CD4-positive, alpha-beta T cell treated with Interleukin-21 for 1 hour (primary cell): ENCODE results near the gene USP40.

Experiments
- DNase-seq: peaks from one replicate; pipeline ENCODE4 v3.0.0-alpha.2; 2020

Gene USP40

DNA sequence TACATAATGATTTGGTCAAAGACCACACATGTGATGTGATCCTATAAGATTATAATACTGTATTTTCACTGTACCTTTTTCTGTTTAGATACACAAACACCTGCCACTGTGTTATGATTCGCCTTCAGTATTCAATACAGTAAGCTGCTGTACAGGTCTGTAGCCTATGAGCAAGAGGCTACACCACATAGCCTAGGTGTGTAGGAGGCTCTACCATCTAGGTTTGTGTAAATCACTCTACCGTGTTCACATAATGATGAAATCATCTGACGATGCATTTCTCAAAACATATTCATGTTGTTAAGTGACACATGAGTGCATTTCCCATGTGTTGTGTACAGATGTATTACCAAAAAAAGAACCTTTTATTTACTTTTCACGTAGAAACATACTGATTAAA is 74.5 kb downstream of the USP40 start:
- DNase-seq = no peak

DNA sequence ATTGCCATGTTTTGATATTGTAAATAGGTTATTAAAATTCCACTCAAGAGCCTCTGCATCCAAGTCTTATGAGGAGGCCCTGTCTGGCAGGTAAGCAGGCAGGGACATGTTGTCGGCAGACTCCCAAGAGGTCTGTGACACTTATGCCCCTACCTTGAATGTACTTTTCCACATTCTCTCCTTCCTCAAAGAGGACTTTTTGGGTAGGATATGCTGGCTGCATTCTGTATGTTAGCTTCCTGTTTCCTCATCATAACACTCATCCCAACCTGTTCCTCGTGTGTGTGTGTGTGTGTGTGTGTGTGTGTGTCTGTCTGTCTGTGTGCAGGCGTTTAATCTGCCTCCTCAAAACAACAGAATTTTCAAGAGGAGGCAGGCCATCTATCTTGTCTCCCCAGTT is 75.3 kb downstream of the USP40 start:
- no peak for DNase-seq

- no peak for DNase-seq
These were observed 75.8 kb downstream of the USP40 start for GRCh38 chr2:233490831-233491230.

DNA sequence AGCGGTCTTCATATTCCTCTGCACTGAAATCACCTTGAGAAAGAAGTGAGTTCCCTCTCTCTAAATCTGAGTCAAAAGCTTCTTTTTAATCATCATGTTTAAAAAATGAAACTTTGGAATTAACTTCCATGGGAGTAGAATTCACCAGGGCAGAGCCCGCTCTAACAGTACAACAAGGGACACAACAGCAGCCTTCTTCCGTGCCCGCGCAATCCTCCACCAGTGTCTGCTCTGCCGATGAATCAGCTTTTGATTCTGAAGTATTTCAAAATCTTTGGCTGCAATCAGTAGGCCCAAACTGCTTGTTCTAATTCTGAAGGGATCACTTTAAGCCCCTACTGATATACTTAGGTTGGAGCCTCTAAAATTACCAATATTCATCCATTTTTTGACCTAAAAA is 76.9 kb downstream of the USP40 start:
- DNase-seq = no peak

DNA sequence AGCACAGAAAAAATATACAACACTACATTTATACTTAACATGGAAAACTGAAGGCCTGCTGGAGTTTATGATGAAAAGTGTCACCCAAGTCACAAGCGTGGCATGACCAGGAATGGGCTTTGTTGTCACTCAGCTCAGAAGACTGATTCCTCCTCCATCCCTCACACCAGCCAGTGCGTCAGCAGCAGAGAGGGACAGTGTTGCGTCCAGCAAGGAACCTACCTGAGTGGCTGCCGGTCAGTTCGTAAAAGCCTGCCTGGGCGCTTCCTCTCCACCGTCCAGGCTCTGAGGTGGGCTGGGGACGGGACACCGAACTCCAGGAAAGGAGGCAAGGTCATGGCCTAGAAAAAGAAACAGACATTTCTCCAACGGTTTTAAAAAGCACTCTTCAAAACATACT is 77.4 kb downstream of the USP40 start:
- DNase-seq = no peak

GRCh38 chr2:233487748-233488345 is 78.7 kb downstream of the USP40 start:
- no peak for DNase-seq

DNA sequence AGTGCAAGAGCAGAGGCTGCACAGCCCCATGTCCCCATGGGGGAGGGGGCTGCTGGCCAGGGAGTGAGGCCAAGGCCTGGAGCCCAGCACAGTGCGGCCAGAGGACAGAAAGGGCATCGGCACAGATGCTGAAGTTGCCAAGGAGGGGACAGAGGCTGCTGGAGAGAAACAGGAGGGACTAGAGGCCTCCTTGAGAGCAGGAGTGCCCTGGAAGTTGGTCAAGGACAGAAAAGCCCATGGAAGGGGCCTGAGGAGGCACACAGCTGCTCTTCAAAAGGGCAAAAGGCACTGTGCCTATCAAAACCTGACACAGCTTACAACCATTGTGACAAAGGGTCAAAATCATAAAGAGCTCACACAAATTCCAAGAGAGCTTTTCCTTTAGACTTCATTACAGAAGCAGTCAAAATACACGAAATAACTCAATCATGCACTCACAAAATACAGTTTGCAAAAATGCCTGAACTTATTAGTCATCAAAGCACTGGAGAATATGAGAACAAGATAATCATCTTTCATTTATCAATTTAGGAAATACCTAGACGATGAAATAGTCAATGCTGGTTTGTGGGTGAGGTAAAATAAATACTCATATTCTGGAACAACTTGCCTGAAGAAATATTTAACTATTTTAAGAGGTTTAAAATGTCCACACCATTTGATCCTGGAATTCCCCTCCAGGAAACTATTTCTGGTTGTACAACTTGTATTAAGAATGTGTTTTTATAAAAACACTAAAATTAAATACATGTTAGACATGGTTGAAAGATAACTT is 79.6 kb downstream of the USP40 start:
- DNase-seq = no peak

- DNase-seq = no peak
These were observed 80.2 kb downstream of the USP40 start for GRCh38 chr2:233486357-233486756.

GRCh38 chr2:233485726-233486125 is 80.9 kb downstream of the USP40 start:
- no peak for DNase-seq

DNA sequence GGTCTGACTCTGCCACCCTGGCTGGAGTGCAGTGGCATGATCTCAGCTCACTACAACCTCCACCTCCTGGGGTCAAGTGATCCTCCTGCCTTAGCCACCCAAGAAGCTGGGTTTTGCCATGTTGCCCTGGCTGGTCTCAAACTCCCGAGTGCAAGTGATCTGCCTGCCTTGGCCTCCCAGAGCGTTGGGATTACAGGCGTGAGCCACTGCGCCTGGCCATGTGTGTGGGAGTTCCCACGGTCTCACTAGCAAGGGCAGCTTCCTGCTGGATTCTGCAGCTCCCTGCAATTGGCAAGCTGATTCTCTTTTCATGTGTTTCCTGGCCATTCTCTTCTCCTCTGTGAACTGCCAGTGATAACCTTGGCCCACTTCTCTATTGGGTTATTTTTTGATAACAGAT is 84.0 kb downstream of the USP40 start:
- no peak for DNase-seq

DNA sequence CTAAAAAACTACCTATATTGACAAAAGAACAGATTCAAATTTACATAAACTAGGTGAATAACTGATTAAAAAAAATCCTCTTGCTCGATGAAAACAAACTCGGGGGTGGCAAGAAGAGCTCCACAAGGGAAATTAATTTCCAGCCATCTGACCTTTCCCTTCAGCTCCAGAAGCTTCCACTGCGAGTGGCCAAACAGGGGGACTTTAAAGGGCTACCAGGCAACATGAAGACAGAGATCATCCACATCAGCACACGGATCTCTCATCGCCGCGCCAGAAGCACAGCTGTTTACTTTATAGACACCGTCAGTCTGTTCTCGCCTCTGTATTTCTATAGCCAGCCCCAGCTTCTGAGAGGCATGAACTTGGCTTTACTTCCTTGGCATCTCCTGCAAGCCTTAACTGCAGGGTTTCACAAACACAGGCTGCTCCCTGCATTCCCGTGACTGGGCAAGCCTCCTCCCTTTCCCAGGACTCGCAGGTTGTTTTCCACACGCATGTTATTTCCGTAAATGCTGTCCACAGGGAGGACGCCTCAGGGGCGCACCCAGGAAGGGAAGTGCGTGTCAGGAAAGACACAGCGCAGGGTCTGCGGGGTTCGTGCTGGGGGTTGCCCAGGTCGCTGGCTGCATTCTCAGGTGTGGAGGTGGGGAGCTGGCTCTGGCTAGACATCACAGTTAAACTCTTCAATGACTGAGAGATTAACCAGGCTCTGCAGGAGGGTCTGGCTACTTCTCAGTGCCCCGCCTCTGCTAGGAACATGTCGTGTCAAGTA is 85.0 kb downstream of the USP40 start:
- DNase-seq = no peak

DNA sequence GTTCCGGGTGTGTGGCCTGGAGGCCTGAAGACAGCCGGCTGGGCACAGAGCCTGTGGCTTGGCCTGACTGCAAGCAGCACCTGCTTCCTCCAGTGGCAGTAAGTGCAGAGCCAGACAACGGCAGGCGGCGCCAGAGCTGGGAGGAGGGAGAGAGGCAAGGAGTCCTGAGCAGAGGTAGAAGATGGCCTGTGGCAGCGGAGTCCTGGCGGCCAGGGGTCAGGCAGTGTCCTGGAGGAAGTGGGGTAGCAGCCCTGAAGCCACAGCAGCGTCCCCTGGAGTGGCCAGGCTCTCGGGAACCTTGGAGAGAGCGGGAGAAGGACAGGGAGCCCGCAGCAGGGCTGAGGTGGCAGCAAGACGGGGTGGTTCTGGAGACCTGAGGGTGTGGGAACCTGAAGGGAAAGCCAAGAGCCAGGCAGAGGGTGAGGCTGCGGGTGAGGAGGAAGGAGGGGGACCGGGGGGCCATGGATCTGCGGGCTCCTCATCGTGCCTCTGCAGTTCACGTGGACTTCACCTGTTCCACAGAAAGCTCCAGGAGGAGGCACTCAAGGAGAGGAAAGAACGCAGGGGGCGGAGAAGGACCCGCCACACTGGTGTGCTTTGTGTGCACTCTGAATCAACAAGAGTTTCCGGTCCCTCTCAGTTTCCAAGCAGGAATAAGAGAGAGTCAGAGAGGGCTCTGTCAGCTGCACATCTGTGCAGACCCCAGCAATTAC is 85.9 kb downstream of the USP40 start:
- DNase-seq = no peak

DNA sequence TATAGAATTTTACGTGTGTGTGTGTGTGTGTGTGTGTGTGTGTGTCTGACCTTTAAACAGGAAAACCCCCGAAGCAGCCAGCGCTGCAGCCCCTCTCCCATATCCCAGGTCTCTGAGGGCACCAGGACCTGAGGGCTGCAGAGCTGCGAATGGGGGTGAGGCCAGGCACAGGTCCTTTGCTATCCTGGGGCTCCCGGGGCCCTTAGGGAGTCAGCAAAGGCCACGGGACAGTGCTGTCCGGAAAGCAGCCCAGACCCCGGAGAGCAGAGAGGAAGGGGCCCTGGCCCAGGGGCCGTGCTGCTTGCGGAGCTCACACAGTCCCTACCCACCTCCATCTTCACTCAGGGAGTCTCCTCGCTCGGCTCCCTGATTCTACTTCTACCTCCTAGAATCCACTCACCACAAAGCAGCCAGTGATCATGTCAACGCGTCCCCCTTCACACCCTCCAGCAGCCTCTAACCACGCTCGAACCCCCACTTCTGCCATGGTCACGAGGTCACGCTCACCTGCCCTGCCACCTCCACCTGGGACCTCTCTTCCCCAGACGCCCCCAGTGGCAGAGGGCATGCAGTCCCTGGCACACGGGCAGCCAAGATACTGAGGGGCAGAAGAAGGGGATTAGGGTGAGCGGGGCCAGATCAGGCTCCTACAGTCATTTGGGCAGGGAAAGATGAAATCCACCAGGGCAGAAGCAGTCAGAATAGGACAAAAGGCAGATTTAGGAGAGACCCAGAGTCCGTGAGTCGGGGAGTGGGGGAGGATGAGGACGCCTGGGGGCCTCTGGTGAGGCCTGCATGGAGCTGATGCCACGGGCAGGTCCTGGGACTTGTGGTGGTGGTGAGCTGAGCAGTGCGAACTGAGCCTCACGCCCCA is 86.7 kb downstream of the USP40 start:
- DNase-seq = no peak

DNA sequence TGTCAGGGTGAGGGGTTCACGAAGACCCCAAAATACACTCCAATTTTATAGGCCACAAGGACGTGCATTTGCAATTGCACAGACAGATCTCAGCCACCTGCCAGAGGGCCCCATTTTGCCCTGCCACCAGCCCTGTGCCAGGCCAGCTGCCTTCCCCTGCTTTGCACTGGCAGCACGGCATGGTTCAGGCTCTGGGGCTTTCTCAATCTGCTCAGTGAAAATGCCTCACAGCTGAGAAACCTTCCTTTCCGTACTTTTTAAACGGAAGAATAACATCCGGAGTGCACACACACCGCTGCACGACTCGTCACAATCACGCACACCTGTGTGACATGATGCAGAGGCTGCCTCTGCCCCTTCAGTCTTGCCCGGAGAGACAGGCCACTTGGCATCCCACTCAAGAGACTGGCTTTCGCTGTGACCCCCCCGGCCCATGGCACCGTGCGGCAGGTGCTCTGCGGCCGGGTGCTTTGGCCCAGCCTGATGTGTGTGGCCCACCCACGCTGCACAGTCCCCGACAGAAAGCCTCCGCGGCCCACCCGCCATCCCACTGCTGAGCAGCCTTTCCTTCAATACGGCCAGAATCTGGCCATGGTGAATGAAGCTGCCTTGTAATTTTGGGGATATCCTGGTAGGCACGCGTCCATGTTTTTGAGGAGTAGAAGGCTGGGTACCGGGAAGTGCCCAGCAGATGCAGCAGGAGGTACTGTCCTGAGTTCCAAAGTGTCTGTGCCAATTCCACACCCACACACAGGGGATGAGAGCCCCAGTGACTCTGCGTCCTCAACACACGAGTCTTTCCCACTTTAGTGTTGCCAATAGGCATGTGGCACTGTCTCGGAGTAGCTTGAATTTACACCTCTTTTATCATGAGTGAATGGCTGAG is 88.8 kb downstream of the USP40 start:
- no peak for DNase-seq

- DNase-seq = no peak
These were observed 89.7 kb downstream of the USP40 start for GRCh38 chr2:233476651-233477547.

- no peak for DNase-seq
These were observed 90.5 kb downstream of the USP40 start for GRCh38 chr2:233476063-233476410.

DNA sequence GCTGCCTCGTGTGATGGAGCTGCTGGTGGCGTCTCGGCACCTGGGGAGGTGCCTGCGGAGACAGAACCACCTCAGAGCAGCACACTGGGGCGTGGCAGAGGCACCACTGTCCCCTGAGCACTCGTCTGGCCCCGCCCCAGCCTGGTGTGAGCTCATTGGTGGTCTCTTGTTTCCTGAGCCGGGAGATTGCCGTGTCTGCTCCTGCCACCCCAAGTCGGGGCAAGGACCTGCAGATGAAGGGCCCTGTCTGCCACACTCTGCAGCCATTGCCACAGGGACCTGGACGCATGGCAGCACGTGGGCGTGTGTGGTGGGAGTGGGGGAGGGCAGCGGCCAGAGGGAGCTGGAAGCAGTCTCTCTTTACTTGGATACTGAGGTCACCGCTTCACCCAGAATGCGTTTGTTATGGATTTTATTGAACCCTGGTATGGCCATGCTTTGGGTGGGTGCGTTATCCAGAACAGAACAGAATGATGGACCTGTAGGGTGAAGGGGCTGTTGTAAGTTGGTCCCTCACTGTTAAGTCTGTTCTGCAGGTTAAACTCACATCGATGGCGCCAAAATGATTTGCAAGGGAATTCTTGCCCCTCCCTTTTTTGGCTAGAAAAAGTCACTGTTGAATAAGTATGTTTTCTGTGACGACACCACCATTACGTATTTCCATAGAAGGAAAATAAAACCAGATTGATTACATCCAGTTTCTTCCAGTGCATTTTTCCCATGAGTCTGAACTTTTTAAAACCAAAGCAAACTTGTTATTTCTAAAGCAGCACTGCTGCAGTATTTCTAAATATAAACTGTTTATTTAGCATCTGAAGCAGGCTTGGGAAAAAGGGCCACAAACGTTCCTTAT is 92.0 kb downstream of the USP40 start:
- no peak for DNase-seq

DNA sequence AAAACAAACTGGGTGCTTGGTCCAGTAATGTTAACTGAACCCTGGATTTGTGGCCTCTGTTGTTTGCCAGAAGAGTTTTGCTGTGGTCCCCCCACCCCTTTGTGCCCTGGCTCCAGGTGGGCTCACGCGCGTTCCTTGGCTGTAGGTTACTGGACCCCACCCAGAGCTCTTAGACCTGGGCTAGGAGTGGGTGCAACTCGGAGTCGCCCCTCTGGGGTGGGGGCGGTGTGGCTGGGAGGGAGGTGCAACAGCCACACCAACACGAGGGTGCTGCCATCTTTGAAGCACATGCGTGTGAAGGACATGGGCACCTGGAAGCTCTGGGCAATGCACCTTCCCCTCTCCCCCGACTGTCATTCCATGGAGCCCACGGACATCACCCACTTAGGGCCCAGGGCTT is 92.7 kb downstream of the USP40 start:
- DNase-seq = no peak

GRCh38 chr2:233473386-233473791 is 93.2 kb downstream of the USP40 start:
- DNase-seq = no peak
